GM11168 (cell line): ENCODE measurements around the gene PPM1F.
"Not testable (repeated sequence)": the region's sequence is repeated elsewhere in the genome, so short reads cannot be mapped to it uniquely, and the experiment has no call there.

ENCODE experiments used
- in situ Hi-C: fragments of 300-500 bp; cut with MboI; formaldehyde crosslinking; loops from one replicate; pipeline ENCODE4 v1.12.0; 2022; ENCODE audit warnings: low sequenced_read_pairs; ENCODE audit not compliant: unreplicated experiment

Gene PPM1F

DNA sequence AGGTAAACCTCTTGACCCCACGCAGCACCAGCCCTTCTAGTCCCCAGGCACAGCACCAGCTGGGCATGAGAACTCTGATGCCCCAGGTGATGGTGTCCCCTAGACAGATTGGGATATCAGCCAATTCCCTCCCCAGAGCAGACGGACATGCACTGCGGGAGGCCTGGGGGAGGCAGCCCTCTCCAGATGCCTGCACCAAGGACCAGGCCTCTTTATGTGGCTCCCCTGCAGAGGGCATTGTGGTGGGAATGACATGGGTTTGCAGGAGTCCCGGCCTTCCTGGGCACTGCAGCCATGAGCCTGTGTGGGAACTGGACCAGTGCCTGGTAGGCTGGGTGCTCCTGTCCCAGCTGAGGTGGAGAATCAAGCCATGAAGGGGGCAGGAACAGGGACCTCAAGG is 25.9 kb downstream of the PPM1F start:
- in situ Hi-C loops: no loop called here

DNA sequence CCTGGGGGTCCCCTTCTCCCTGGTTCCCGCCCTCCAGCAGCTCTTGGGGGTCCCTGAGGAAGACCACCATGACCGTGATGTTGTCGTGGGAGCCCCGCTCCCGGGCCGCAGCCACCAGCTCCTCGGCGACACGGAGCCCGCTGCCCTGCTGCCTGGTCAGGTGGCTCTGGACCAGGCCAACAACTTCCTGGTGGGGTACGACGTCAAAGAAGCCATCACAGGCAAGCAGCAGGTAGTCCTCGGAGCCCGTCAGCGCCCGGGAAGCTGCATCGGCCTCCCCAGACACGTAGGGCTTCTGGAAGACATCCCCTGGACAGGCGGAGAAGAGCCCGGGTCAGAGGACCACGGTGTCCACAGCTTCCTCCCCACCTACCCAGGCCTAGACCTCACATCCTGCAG is 29.5 kb downstream of the PPM1F start:
- in situ Hi-C loops: no loop called here

DNA sequence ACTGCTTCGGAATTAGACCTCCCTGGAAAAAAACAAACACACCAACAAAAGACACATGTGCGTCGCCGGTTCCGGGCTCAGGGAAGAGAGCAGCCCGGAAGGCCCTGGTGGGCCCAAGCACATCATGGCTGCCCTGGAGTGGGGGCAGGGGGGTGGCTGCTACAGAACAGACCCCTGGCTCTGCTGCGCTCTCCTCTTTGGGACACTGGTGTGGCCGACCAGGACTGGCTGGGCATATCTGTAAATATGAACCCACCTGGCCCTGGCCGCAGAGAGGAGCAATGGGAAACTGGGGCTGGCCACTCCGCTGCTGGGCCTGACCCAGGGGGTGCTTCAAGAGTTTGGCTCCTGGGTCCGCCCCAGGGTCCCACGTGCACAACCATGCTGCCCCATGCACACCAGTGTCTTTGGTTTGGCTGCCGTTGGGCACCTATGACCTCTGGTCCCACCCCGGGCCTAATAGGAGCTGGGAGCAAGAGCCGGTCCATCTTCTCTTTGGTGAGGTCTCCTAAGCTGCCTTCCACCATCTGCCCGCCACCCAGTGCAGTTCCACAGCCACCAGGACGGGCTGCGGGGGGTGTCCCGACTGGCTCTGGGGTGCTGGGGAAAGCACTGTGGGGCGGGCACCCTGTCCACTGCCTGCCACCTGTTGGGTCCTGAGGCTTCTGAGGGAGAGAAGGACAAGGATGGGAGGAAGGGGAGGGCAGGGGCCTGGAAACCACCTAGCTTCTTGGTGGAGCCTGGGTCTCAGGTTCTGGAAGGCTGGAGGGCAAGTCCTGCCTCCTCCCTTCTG is 30.1 kb downstream of the PPM1F start:
- in situ Hi-C loops: no loop called here

DNA sequence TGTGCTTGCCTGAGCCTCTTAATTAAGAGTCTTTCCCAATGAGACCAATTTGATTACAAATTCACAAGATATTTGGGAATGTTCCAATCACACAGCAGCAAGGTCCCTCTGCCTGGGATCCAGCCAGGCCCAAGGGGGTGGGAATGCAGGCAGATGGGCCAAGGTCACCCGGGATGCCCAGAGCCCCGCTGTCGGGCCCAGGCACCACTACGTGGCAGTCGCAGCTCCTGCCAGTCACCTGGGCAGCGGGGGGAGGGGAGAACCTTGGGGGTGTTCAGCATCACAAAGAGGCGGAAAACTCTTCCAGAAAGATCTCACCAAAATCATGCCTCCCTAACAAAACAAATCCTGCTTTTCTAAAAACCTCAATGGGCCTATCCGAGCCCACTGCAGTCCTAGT is 30.9 kb downstream of the PPM1F start:
- in situ Hi-C loops: no loop called here

DNA sequence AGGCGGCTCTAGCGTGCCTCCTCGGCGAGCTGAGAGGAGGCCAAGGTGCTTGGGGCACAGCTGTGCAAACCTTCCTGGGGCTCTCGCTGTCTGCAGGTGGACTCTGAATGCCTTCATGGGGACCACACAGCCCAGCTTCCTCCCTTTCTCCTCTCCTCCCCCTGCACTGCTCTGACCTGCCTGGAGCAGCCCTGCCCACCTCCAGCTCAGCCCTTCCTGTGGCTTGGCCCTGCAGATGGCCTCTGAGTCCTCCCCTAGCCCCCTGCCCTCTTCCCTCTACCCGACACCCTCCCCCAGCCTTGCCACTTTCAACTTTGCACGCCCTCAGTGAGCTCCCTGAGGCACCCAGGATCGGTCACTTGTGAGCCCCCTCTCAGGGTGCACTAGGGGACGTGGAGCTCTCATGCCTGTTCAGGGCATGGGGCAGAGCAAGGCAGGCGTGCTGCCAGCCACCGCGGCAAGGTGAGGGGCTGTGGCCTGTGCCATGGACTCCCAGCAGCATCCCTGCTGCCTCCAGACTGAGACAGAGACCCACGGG is 31.4 kb downstream of the PPM1F start:
- in situ Hi-C loops: no loop called here

DNA sequence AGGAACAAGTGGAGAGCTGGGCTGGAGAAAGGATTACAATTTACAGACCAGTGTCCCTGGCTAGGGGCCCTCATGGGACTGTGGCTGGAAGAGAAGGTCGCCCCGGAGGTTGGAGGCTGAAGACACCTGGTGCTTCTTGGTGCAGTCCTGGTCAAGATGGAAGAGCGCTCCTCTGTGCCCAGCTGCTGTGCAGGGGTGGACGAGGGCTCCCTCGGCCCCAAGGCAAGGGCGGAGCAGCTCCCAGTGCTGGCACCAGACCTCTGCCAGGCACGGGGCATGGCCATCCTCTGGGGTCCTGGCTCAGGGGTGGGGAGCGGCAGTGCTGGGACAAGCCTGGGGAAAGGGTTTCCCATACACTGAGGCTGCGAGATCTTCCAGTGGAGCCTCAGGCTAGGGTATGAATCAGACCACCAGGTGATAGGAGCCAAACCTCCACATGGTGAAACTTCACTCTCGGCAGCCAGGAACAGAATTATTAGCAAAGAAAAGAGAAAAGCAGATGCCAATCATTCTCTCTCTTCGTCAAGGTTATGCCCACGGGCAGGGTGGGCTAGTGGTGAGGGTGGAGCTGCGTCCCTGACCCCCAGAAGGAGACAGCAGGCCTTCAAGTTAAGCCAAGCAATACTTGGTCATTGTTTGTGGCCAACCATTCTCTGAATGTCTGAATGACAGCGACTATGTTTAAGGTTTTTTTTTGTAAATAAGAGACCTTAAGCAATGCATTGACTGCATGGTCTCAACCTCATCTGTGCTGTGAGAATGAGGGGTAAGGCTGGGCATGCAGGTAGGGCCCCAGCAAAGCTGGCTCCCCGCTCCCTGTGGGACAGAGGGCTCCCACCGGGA is 32.1 kb downstream of the PPM1F start:
- in situ Hi-C loops: no loop called here

DNA sequence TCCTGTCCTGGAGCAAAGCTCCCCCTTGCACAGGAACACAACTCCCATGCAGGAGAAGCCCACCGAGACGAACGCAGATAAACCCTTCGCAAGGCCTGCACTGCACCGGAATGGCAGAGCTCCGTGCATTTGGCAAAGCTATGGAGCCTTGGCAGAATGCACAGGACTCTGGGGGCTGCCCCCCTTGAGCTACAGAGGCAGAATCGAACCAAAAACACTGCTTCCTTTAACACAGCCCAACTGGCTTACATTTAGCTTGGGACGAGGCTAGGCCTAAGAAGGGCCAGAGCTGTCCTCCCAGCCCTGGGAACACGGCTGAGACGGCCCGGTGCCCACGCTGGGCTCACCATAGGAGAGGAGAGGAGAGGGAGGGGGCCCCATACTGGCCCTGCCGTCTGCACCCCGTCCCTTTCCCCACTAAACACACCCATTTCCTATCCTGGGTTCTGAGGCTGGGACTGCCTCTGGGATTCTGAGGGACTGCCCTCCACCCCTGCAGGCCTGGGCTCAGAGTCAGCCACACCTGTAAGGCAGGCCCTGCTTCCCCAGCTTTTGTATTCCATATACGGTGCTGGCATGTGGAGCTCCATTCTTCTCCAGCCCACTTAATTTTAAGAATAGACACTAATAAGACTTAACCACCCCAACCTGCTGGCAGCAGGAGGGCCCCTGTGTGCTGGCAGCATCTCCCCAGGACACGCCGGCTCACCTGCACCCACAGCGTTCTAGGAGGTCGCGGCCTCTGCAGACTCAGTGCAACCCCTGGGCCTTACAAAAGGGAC is 32.9 kb downstream of the PPM1F start:
- in situ Hi-C loops: no loop called here

DNA sequence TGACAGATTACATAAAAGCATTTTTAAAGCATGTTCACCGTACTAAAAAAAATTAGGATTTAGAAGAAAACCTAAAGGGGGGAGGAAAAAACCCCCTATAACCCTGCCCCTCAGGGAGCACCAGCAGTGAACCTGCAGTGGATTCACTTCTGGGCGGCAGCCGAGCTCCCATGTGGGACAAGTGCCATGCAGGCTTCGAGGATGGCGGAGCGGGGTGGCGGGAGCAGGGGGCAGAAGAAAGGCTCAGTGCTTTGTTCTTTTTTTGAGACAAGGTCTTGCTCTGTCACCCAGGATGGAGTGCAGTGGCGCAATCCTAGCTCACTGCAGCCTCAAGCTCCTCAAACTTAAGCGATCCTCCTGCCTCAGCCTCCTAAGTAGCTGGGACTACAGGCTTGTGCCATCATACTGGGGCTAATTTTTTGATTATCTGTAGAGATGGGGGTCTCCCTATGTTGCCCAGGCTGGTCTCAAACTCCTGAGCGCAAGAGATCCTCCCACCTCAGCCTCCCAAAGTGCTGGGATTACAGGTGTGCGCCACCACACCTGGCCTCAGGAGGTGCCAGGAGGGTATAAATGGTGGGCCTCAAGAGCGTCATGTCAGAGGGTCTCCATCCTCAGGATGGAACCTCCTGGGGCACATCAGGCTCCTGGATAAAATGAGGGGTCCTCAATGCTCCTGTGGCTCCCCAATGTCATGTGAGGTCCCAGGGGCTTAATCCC is 34.0 kb downstream of the PPM1F start:
- in situ Hi-C loops: no loop called here

DNA sequence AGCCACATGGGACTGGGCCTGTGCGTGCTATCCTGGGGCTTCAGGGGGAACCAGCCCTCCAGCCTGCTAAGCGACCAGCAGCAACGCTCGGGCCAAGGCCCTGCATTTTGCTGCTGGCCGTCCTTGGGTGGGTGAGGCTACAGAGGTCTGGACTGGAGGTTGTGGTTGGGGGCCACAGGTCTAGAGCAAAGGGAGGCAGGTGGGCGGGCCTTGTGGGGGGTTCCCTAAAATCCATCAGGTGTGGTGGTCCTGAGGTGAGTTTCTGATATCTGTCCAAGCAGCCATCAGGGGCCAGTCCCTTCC is 34.7 kb downstream of the PPM1F start:
- in situ Hi-C loops: no loop called here

DNA sequence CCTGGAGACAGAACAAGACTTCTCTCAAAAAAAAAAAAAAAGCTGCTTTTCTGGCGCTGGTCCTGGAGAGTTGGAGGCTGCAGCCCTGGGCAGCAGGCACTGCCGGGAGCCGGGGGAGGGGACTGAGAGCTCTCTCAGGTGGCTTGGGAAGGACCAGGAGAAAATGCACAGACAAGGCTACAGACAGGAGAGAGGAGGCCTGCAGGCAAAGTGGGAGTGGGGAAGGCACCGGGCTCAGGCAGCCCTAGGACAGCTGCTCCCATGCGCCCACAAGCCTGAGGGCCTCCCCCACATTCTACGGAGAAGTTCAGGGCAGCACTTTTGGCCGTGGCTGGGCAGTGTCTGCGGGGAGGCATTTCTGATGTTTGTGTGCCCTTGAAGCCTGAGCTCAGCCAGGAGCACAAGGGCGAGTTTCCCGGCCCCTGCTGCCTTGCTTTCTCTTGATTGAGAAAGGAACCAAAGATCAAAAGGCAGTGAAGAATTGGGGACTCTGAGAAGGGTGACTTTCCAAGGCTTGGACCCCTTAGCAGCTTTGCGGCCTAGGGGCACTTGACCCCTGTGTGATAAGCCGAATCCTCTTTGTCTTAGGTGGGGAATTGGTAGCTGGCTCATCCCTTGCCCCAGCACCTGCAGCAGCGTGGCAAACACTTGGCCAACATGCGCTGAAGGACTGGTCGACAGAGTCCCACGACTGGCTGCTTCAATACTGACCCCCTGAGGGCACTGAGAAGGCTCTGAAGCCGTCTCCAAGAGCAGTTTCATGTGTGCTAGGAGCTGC is 35.3 kb downstream of the PPM1F start:
- in situ Hi-C loops: no loop called here

DNA sequence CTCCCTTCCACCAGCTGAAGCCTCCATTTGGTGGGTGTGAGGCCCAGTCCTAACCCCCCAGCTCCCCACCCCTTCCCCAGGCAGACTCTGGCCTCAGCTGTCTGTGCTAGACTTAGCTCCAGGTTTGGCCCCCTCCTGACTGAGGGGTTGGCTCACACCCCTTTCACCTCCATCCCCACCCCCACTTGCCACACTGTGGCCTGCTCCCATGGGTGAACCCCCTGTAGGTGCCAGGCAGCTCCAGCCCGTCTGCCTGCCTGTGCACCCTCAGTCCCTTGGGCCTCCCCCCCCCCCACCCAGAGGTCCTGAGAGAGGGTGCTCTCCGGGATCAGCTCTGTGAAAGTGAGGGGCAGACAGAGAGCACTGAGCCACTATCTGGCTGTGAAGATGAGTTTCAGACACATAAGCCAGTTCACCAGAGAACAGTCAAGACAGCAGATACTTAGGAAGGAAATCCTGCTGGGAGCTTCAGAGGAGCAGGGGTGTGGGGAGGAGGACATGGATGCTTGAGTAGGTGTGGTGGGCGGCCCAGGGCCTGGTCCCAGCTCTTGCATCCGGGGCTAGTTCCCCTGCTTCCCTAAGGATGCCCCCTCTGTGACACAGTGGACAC is 36.2 kb downstream of the PPM1F start:
- in situ Hi-C loops: no loop called here

DNA sequence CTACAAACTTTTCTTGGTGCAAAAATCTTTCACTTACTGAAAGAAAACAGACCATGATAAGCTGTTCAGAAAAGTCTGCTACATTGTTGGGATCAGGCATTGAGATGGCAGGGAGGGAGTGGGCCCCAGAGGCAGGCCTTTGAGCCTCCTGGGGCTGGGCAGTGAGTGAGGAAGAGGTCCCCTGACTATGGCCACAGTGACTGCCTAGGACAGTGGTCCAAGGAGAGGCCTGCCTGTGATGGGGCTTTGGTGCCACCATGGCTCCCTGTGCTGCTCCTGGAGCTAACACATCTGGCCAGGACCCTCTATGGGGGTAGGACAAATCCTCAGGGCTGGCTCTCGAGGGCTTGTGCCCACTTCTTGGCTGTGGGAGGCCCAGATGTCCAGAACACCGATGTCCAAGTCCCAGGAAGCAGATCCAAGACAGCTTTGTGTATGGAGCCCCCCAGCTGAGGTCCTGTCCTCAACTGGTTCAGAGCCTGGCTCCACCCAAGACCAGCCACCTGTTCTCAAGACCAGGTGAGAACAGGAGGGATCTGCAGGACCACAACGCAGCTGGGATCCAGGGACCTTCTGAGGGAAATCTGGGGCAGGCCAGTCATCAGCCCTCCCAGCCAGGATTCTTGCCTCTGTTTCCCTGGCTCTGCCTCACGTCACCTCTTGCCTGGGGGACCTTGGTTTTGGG is 36.9 kb downstream of the PPM1F start:
- in situ Hi-C loops: no loop called here

DNA sequence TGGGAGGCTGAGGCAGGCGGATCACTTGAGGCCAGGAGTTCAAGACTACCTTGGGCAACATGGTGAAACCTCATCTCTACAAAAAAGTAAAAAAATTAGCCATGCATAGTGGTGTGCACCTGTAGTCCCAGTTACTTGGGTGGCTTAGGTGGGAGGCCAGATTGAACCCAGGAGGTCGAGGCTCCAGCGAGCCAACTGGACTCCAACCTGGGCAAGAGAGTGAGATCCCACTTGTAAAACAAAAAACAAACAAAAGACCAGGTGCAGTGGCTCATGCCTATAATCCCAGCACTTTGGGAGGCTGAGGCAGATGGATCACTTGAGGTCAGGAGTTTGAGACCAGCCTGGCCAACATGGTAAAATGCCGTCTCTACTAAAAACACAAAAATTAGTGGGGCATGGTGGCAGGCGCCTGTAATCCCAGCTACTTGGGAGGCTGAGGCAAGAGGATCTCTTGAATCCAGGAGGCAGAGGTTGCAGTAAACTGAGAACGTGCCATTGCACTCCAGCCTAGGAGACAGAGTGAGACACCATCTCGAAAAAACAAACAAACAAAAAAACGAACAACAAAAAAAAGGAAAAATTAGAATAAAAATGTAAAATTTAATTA is 38.5 kb downstream of the PPM1F start:
- in situ Hi-C loops: not testable (repeated sequence)

DNA sequence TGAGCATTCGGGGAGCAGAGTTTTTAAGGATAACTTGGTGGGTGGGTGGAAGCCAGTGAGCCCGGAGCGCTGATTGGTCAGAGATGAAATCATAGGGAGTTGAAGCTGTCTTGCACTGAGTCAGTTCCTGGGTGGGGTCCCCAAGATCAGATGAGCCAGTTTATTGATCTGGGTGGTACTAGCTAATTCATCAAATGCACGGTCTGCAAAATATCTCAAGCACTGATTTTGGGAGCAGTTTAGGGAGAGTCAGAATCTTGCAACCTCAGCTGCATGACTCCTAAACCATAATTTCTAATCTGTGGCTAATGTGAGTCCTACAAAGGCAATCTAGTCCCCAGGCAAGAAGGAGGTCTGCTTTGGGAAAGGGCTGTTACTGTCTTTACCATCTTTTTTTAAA is 42.3 kb downstream of the PPM1F start:
- in situ Hi-C loops: not testable (repeated sequence)

DNA sequence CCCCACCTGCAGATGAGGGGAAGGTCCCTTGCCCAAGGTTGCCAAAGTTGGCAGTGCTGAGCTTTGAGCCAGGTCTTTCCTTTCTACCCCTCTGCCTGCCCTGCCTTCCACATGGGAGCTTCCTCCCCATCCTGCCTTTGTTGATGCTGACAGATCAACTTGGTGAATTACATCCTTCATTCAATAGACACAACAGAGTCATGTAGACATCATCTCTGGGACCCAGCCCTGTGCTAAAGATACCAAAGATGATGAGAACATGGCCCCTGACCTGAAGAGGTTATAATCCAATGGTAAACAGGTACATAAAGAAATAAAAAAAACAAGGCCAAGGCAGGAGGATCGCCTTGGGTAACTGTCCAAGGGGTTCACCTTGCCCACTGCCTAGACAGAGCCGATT is 42.8 kb downstream of the PPM1F start:
- in situ Hi-C loops: no loop called here

DNA sequence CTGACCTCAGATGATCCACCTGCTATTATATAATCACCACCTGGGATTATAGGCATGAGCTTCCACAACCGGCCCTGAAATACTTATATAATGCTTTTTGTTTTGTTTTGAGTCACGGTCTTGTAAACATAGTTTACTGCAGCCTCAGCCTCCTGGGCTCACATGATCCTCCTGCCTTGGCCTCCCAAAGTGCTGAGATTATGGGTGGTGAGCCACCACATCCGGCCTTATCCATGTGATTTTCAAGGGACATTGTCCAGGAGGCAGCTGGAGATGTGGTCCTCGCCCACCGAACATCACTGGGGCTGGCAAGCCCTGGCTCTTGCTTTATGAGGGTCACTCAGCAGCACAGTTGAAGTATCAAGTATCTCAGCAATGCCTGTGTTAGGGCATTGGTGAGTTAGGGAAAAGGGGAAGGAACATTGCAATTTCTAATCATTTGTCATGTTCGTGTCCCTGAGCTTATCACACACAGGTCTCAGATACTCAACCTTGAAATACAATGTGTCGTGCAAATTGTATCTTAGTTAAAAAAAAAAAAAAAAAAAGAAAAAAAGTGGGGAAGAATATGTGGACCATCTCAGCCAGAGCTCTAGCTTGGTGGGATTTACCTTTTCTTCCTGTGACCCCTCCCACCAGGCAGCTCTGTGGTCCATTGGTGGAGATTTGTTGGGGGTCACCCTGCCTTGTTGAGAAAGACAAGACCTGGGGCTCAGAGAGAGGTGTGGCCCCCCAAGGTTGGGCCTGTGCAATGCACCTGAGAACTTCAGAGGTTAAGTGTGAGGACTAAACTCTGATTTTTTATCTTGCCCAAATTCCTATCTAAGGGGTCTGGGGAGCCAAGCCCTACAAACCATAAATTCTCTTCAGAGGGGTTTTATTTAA is 44.8 kb downstream of the PPM1F start:
- in situ Hi-C loops: no loop called here

DNA sequence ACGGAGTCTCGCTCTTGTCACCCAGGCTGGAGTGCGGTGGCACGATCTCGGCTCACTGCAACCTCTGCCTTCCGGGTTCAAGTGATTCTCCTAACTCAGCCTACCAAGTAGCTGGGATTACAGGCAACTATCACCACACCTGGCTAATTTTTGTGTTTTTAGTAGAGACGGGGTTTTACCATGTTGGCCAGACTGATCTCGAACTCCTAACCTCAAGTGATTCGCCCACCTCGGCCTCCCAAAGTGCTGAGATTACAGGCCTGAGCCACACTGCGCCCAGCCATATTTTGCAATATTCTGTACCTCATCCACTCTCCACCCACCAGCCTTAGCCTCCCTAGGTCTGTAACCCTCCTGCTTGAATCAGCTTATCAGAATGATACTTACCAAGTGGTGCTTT is 47.4 kb downstream of the PPM1F start:
- in situ Hi-C loops: not testable (repeated sequence)
